ENCODE data around the gene RGL1.

GRCh38 chr1:183946320-183946613, 141.3 kb downstream of the RGL1 start:
- no peak for TF ChIP-seq CTCF (IDR thresholded peaks at IDR 0.05)
- no peak for TF ChIP-seq POLR2A (IDR thresholded peaks at IDR 0.05)
